OCI-LY7 (cell line): Measurements from ENCODE around the gene CLASP2. TPM values are rescaled to one million over a fixed set of nuclear protein-coding genes. Genes with fewer than 3 reads are reported as not detected.
A peak's percentile ranks its signal among the peaks of the same experiment; 100 is the strongest.

Source experiments
- BruUV-seq: library from RNA; stranded (reverse); fragments of 400-500 nt; replicated peaks from 2 replicates; lab custom pipeline; 2021; lab: Mats Ljungman, UMichigan
- CTCF ChIA-PET: fragments of 300-600 bp; sonication (Branson Sonifier 250); formaldehyde crosslinking; loops from one replicate; lab custom pipeline; 2022; ENCODE audit warnings: antibody characterized with exemption; ENCODE audit not compliant: unreplicated experiment; lab: Charles Lee
- POLR2A ChIA-PET: fragments of 300-600 bp; sonication (Branson Sonifier 250); formaldehyde crosslinking; loops from one replicate; lab custom pipeline; 2022; ENCODE audit warnings: antibody characterized with exemption; lab: Charles Lee
- DNase-seq: peaks from one replicate; pipeline ENCODE4 v3.0.0-alpha.2; 2015; ENCODE audit warnings: low spot score
- H2AFZ ChIP-seq: fragments of 200-600 bp; sonication (generic), shearing (Covaris generic); 2 replicates; pipeline ENCODE4 v1.6.1; 2014; ENCODE audit warnings: mild to moderate bottlenecking, antibody characterized with exemption, low read length, moderate library complexity
- H3K27ac ChIP-seq: fragments of 200-600 bp; sonication (generic); 2 replicates; pipeline ENCODE4 v1.5.1; 2014; ENCODE audit warnings: mixed run types, low read depth, mild to moderate bottlenecking, moderate library complexity, low read length, inconsistent platforms; ENCODE audit not compliant: poor library complexity, severe bottlenecking
- H3K36me3 ChIP-seq: fragments of 200-600 bp; sonication (generic); 2 replicates; pipeline ENCODE4 v1.6.1; 2014; ENCODE audit warnings: mild to moderate bottlenecking, antibody characterized with exemption, low read length, moderate library complexity, mixed read lengths; ENCODE audit not compliant: insufficient read depth
- H3K4me1 ChIP-seq: fragments of 200-600 bp; sonication (generic); 2 replicates; pipeline ENCODE4 v1.5.1; 2014; ENCODE audit warnings: mild to moderate bottlenecking, low read length; ENCODE audit not compliant: insufficient read depth, poor library complexity, severe bottlenecking
- H3K4me2 ChIP-seq: fragments of 200-600 bp; sonication (generic); 2 replicates; pipeline ENCODE4 v1.6.1; 2014; ENCODE audit warnings: mild to moderate bottlenecking, low read length
- H3K4me3 ChIP-seq: fragments of 200-600 bp; sonication (generic); 2 replicates; pipeline ENCODE4 v1.5.1; 2014; ENCODE audit warnings: mild to moderate bottlenecking, low read depth, low read length; ENCODE audit not compliant: poor library complexity, severe bottlenecking
- H3K79me2 ChIP-seq: fragments of 200-600 bp; sonication (generic); 2 replicates; pipeline ENCODE4 v1.6.1; 2016; ENCODE audit warnings: low read depth, mild to moderate bottlenecking, low read length, moderate library complexity, mixed read lengths; ENCODE audit not compliant: insufficient read depth
- H3K9me2 ChIP-seq: fragments of 200-600 bp; sonication (generic); 2 replicates; pipeline ENCODE4 v1.6.1; 2016; ENCODE audit warnings: mild to moderate bottlenecking, low read length, mixed read lengths; ENCODE audit not compliant: insufficient read depth
- H3K9me3 ChIP-seq: fragments of 200-600 bp; sonication (generic); 2 replicates; pipeline ENCODE4 v1.6.1; 2014; ENCODE audit warnings: mild to moderate bottlenecking, mixed run types, low read length, mixed read lengths
- H4K20me1 ChIP-seq: fragments of 200-600 bp; sonication (generic); 2 replicates; pipeline ENCODE4 v1.6.1; 2014; ENCODE audit warnings: mild to moderate bottlenecking, antibody characterized with exemption, low read length, moderate library complexity, mixed read lengths; ENCODE audit not compliant: insufficient read depth
- EZH2phosphoT487 ChIP-seq: fragments of 200-600 bp; sonication (generic); IDR thresholded peaks from 2 replicates; pipeline ENCODE4 v1.6.1; 2018; ENCODE audit warnings: low read depth, borderline replicate concordance, mild to moderate bottlenecking, mixed run types, antibody characterized with exemption, low read length, moderate library complexity, mixed read lengths
- intact Hi-C: fragments of 100-400 bp; cut with micrococcal nuclease; formaldehyde crosslinking; loops from one replicate; pipeline ENCODE4 v1.10.0; 2022; ENCODE audit not compliant: unreplicated experiment
- total RNA-seq, 2 experiments: library from RNA; depleted of rRNA in 1 of 2; stranded (reverse); fragments of >200 nt in 1 of 2; shearing (Covaris generic) in 1 of 2; gene quantifications; 2 replicates each; pipeline ENCODE4 v1.2.3, GENCODE V29; 2014 to 2022
- TF ChIP-seq, protein P1 (sequence below): fragments of 200-600 bp; sonication (generic); conservative IDR thresholded peaks from 2 replicates; pipeline ENCODE4 v1.5.1; 2014; ENCODE audit warnings: mild to moderate bottlenecking, antibody characterized with exemption, low read length, moderate library complexity, mixed read lengths

CLASP2 gene
- total RNA-seq, 2 experiments from 2014 or later, result 95.5 to 99.1 TPM

- Histone ChIP-seq H3K79me2 (peaks cover 94% of the 10 kb centered on the region), H4K20me1 (no peaks in the 10 kb centered on the region), H2AFZ (no peak overlapping the region), H3K4me1 (no peaks in the 10 kb centered on the region), H3K36me3 (peaks cover 58% of the 10 kb centered on the region), H3K4me3 (no peak overlapping the region), H3K4me2 (no peak overlapping the region), H3K9me3 (peaks cover 49% of the 10 kb centered on the region), H3K9me2 (no peaks in the 10 kb centered on the region), H3K27ac (no peak overlapping the region)
- DNase-seq, result no peak
- ChIA-PET POLR2A (interaction anchor here (1.2 kb wide), 1 partner anchor 40 kb away, joined by 4 read pairs; no protein-coding TSS in a partner anchor), CTCF (no interaction called here)
- no TSS peak for BruUV-seq
- intact Hi-C loops, result no loop called here
- TF ChIP-seq EZH2phosphoT487, result no peak
- TF ChIP-seq, protein P1, sequence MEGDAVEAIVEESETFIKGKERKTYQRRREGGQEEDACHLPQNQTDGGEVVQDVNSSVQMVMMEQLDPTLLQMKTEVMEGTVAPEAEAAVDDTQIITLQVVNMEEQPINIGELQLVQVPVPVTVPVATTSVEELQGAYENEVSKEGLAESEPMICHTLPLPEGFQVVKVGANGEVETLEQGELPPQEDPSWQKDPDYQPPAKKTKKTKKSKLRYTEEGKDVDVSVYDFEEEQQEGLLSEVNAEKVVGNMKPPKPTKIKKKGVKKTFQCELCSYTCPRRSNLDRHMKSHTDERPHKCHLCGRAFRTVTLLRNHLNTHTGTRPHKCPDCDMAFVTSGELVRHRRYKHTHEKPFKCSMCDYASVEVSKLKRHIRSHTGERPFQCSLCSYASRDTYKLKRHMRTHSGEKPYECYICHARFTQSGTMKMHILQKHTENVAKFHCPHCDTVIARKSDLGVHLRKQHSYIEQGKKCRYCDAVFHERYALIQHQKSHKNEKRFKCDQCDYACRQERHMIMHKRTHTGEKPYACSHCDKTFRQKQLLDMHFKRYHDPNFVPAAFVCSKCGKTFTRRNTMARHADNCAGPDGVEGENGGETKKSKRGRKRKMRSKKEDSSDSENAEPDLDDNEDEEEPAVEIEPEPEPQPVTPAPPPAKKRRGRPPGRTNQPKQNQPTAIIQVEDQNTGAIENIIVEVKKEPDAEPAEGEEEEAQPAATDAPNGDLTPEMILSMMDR, result no peak
Measured at GRCh38 chr3:33706056-33706455, 12.0 kb downstream of the CLASP2 start.

DNA sequence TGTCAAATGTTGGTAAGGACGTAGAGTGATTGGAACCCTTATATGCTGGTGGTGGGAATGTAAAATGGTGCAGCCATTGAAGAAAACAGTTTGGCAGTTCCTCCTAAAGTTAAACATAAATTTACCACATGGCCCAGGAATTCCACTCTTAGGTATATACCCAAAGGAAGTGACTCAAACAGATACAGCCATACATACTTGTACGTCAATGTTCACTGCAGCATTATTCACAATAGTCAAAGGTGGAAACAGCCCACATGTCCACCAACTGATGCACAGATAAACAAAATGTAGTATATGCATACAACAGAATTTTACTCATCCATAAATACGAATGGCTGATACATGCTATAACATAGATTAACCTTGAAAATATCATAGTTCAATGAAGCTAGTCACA is 13.2 kb downstream of the CLASP2 start:
- H4K20me1 ChIP-seq, result no peaks in the 10 kb centered on the region
- H3K9me2 ChIP-seq, result no peaks in the 10 kb centered on the region
- POLR2A ChIA-PET, result interaction anchor here (0.9 to 1.2 kb wide), 3 partner anchors 26 to 46 kb away, joined by 3 to 4 read pairs (median 3); no protein-coding TSS in a partner anchor
- no peak overlapping the region for H3K4me2 ChIP-seq
- CTCF ChIA-PET, result no interaction called here
- H3K9me3 ChIP-seq, result peaks cover 53% of the 10 kb centered on the region
- H3K79me2 ChIP-seq, result peaks cover 94% of the 10 kb centered on the region
- H3K36me3 ChIP-seq, result peaks cover 62% of the 10 kb centered on the region
- H3K27ac ChIP-seq, result no peak overlapping the region
- intact Hi-C loops, result no loop called here
- TF ChIP-seq, protein P1, result no peak
- TF ChIP-seq EZH2phosphoT487, result no peak
- H3K4me1 ChIP-seq, result no peaks in the 10 kb centered on the region
- no TSS peak for BruUV-seq
- H2AFZ ChIP-seq, result no peak overlapping the region
- H3K4me3 ChIP-seq, result no peak overlapping the region
- DNase-seq, result no peak

- Histone ChIP-seq H4K20me1 (no peaks in the 10 kb centered on the region), H3K27ac (no peak overlapping the region), H3K4me2 (no peak overlapping the region), H2AFZ (no peak overlapping the region), H3K9me3 (peaks cover 49% of the 10 kb centered on the region), H3K9me2 (no peaks in the 10 kb centered on the region), H3K36me3 (peaks cover 69% of the 10 kb centered on the region), H3K79me2 (peaks cover 77% of the 10 kb centered on the region), H3K4me1 (no peaks in the 10 kb centered on the region), H3K4me3 (no peak overlapping the region)
- intact Hi-C loops, result no loop called here
- ChIA-PET CTCF (no interaction called here), POLR2A (no interaction called here)
- peak; percentile 10 for DNase-seq
- TF ChIP-seq, protein P1, result no peak
- no peak for TF ChIP-seq EZH2phosphoT487
- no TSS peak for BruUV-seq
Measured at GRCh38 chr3:33699275-33699674, 18.8 kb downstream of the CLASP2 start.
